HG02623 (cell line): Measurements from ENCODE around the gene R3HCC1L.
"Not testable (repeated sequence)": the region's sequence is repeated elsewhere in the genome, so short reads cannot be mapped to it uniquely, and the experiment has no call there.

Experiments used
- ATAC-seq: cut with Tn5 transposase; IDR thresholded peaks from one replicate; pipeline ENCODE4 v1.9.1; 2021; ENCODE audit warnings: moderate library complexity; ENCODE audit not compliant: unreplicated experiment

The R3HCC1L gene

DNA sequence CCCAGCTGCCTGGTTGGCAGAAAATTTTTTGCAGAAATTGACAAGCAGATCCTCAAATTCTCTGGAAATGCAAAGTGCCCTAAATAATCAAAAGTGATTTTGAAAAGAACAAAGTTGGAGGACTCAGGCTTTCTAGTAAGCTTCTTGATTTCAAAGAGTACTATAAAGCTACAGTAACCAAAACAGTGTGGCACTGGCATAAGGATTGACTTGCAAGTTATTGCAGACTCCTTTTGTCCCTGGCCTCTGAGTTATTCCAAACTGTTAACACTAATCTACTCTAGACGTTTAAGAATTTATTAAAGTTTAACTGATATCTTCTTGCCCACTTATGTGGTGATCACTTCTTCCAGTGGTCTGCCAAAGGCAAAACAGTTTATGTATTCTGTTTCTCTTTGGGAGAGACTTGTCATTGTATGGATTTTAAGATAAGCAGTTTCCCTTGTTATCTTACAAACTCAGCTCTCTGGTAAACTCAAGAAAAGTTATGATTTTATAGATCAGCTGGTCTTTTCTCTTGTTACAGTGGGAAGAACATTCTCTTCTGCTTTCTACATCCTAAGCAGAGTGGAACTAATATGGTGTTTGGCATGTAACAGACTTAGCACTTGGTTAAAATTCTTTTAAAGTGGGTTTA lies 92.2 kb downstream of the R3HCC1L start:
- ATAC-seq, result no peak

DNA sequence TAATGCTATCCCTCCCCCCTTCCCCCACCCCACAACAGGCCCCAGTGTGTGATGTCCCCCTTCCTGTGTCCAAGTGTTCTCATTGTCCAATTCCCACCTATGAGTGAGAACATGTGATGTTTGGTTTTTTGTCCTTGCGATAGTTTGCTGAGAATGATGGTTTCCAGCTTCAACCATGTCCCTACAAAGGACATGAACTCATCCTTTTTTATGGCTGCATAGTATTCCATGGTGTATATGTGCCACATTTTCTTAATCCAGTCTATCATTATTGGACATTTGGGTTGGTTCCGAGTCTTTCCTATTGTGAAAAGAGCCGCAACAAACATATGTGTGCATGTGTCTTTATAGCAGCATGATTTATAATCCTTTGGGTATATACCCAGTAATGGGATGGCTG lies 93.3 kb downstream of the R3HCC1L start:
- ATAC-seq, result not testable (repeated sequence)

DNA sequence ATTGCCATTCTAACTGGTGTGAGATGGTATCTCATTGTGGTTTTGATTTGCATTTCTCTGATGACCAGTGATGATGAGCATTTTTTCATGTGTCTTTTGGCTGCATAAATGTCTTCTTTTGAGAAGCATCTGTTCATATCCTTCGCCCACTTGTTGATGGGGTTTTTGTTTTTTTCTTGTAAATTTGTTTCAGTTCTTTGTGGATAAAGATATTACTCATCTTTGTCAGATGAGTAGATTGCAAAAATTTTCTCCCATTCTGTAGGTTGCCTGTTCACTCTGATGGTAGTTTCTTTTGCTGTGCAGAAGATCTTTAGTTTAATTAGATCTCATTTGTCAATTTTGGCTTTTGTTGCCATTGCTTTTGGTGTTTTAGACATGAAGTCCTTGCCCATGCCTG lies 93.8 kb downstream of the R3HCC1L start:
- ATAC-seq, result not testable (repeated sequence)

DNA sequence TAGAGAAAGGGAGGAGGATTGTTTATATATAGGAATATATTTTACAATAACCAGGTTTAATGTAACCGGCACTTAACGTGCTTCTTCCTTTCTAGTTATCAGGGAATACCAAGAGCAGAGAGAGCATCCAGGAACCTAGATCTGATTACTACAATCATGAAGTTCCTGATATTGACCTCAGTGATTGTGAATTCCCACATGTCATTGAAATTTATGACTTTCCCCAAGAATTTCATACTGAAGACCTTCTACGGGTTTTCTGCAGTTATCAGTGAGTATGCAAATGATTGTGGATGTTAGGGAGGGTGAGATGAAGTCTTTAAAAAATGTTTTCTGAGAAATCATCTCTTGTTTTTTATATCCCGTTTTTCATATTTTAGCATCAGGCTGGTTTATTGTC lies 97.0 kb downstream of the R3HCC1L start:
- no peak for ATAC-seq

DNA sequence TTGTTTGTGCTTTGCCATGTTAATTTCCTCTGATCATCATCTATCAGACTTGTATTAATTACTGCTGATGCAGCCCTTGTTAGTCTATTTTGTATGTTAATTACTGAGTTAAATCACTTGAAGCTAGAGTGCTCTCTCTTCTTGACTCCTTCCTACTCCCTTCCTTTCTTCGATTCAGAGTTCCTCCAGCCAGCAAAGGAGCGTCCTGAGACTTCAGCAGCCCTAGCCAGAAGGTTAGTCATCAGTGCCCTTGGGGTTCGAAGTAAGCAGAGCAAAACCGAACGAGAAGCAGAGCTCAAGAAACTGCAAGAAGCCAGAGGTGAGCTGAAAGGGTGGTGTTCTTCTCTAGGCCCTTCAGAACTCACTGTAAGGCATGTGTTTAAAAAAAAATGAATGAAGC lies 101.4 kb downstream of the R3HCC1L start:
- no peak for ATAC-seq

DNA sequence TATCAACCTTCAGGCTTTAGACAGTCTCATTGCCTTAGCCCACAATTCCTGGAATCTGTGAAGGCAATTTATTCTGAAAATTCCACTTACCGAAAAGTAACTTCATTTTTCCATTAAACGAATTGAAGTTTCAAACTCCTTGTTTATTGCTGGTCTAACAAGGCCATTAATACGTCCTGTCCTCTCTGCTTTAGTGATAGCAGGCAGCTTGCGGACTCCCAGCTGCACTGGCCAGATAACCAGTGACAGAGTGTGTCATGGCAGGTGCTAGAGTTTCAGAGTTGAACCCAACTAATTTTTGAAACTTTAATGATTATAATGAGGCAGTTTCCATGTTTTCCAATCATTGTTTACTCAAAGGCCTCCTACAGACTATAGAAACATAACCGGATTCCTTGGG lies 102.4 kb downstream of the R3HCC1L start:
- no peak for ATAC-seq

DNA sequence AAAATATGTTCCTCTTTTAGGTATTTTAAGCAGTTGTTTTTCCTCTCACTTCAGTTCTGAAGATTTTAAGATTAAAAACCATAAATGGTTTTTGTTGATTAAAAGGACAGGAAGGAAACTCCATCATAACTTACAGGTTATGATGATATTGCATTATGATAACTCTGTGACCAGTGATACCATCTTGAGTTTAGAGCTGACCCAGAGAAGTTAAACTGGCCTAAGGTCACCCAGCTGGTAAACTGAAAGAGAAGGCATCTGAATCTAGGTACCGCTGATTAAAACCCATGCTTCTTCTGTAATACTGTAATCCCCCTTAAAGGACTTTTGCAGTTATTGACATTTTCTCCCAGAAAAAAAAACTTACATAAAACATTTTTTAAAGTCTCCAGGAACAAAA lies 103.9 kb downstream of the R3HCC1L start:
- ATAC-seq, result no peak

DNA sequence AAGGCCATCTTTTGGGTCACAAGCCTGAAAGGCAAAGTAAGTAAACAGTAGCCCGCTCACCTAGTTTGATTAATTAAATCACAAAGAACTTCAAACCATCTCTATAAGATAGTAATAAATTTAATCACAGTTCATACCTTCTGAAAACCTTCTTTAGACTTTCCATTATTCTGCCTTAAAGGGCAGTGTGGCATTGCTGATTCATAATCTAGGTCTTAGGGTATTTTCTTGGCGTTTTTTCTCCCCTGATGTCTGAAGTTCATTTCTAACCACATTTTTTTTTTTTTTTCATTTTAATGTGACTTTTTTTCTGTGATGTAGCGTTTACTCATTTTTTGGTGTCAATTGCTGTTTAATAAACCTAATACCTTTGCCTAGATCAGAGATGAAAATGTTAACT lies 106.1 kb downstream of the R3HCC1L start:
- ATAC-seq, result no peak

DNA sequence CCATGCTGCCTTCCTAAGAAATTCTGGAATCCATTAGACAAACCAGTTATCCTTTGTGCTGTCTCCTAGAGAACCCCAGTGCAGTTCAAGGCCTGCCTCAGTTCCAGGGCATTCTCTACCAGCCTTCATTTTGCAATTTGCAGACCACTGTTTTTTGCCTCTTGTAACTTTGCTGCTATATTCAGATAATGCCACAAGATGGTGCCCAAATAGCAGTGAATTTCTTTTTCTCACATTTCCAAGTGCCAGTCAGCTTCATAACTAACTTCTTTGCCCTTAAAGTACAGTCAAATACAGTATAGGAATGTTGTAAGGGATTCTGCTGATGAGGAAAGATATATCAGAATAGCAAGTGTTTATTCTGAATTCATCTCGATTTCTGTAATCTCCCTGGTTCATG lies 108.4 kb downstream of the R3HCC1L start:
- ATAC-seq, result no peak

DNA sequence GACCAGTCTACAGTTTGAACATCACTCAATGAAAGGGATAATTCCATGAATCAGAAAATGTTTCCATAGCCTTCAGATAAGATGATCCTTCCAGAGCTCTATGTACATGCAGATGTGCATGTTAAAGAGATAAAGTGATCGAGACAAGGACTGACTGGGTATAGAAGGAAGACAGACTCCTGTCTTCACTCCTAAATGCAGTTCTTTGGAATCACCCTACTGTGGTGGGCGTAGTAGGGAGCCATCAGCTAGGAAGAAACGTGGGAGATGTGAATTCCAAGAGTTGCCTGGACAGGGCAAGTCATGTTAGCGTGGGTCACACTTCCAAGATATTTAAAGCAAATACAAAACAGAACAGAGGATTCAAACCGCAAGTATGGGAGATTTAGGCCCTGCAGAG lies 109.7 kb downstream of the R3HCC1L start:
- no peak for ATAC-seq

DNA sequence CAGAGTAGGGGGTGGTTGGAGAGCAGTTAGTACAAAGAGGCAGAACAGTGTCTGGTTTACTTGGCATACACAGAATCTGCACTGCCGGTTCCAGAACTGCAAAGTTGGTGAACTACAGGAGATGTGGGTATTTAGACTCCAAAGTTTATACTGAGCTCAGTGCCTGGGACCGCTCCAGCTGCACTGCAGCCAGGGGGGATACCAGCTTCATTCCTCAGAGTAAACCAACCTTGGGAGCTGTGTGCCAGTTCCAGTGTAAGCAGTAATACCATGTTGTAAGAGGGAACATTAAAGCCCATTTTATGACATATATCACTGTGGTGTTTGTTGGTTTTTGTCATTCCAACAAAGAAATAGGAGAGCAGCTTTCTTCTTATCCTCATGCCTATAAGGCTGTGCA lies 110.1 kb downstream of the R3HCC1L start:
- no peak for ATAC-seq

DNA sequence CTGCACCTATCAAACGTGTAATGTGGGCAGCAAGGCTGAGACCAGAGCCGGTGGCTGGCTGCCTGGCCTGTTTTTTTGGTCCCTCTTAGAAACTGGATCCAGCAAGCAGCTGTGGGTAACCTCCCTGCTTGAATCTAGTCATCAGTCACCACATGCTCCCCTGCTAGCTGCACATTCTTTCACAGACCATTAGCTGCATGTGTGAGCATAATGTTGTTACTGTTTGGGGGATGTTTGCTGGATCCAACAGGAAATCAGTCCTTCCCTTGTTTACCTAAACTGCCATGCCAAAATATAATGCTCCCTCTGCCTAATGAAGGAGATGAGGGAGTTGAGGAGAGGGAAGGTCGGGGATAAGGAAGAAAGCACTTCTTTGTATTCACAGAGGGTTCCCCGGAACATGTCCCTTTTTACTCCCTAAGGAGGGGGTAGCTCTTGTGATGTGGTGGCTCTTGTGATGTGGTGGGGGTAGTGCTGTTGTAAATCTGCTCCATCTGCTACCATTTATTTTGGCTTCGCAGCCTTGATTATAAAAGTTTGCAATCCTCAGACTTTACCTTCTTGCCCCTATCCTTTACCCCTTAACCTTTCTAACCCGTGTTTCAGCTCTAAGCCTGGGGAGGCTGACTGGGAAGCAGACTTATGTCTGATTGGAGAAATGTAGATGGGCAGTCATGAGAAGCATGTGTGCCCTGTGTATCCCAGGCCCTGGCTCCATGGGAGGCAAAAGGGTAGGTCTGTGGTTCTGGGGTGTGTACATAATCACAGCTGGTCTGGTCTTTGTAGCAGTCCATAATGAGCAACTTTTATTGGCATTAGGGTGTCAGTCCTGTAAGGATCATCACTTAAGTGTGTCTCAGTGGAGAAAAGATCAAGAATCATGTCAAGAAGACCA lies 112.7 kb downstream of the R3HCC1L start:
- ATAC-seq, result no peak

DNA sequence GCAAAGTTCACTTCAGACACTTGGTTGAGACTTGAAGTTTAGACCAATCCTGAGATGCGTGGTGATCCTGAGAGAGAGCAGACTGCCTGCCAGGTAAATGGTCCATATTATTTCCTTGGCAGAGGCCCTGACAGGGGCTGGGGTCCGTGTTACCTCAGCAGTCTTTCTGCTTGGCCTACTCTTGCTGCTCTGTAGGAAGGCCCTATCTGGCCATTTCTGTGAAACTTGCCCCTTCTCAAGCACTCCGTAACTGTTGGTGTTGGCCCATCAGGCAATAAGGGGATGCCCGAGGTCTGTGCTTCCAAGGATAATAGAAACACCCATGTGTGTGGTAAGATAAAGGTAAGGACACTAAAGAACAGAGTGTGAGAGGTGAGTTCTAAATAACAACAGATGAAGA lies 113.6 kb downstream of the R3HCC1L start:
- ATAC-seq, result no peak

DNA sequence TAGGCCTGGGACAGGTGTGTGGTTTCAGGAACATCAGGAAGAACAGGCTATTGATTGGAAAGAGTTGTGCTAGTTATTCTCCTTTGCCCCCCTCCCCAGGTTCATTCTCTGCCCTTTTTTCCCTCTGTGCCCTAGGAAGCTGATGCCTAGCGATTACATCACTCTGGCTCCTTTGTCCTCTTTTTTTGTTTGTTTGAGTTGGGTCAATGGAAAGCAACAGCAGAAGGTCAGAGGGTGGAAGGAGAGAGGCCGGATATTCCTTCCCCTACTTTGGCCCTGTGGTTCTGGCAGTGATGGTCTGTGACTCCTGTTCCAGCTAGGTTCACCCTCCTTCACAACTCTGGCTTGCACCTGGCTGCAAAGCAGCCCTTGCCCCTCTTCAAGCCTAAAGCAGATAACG lies 114.7 kb downstream of the R3HCC1L start:
- ATAC-seq, result no peak

DNA sequence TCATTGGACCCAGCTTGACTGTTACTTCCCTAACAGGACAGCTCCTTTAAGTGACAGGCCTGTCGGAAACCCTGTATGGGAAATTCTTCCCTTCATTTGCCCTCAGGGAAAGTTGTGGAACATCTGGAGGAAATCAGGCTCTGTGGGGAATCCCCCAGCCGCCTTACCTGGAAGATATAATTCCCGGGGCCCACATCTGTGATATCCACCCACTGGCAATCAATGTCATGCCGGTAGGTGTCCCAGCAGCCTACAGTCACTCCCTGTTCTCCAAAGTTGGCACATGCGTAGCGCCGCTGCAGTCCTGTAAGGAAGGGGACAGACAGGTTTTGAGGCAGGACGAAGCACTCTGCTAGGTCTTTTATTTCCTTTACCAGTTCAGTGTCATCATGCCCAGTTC lies 116.9 kb downstream of the R3HCC1L start:
- ATAC-seq, result no peak

DNA sequence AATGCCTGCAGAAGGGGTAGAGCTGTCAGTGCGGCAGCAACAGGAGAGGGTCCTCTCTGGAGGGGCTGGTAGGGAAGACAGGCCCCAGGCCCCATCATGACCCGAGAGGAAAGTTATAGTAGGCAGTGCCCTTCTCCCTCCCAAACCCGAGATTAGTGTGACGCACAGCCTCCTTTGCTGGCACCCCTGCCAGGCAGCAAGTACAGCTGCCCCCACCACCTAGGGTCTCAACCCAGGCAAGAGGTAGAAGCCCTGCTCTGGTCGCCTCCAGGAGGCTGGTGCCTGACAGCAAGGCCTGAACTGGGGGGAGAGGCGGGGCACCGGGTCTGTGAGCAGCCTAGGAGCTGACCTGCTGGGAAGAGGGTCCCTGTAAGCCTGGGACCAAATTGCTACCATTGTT lies 118.0 kb downstream of the R3HCC1L start:
- no peak for ATAC-seq

DNA sequence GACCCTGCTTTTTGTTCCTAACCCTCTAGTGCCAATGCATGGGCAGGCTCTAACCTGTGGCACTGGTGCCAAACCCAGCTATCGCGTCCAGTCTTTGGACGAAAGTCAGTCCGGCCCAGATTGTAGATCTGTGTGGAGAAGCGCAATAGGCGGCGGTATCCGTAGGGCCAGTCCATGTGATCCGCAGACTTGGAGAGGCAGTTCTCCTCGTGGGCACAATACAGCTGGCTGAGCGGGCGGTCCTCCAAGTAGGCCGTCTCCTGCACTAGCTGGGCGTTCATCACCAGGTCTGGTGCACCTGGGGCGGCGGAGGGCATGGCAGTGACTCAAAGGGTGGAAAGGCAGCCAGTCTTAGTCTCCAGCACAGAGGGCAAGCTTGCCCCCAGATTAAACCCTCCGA lies 119.0 kb downstream of the R3HCC1L start:
- no peak for ATAC-seq

DNA sequence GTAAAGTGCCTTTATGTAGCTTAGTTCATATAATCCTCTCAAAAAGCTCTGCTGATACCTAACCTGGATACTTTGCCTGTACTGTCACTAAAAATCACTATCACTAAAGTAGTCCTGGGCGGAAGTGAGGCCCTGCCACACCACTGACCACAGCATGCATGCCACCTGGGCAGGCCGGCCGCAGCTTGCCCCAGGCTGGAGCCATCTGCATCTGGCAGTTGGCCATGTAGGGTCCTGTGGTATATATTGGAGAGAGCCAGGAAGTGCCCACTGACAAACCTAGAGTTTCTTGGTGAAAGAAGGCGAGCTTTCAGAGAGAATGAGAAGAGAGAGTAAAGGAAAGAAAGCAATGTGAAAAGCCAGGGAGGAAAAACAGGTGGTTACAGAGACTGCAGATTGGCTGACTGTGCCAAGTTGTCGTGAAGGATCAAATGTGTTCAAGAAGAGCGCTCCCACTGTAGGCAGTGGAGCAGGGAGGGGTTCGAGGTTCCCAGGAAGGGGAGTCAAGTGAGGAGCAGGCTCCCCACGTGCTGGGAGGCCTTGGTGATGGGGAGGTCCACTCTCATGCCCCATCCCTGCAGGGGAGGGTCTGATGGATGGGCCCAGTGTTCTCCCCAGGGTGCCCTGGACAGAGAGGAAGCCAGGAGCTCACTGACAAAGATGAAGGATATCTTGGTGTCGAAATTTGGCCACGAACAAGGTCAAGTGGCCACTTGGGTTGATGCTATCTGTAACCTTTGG lies 119.9 kb downstream of the R3HCC1L start:
- no peak for ATAC-seq

DNA sequence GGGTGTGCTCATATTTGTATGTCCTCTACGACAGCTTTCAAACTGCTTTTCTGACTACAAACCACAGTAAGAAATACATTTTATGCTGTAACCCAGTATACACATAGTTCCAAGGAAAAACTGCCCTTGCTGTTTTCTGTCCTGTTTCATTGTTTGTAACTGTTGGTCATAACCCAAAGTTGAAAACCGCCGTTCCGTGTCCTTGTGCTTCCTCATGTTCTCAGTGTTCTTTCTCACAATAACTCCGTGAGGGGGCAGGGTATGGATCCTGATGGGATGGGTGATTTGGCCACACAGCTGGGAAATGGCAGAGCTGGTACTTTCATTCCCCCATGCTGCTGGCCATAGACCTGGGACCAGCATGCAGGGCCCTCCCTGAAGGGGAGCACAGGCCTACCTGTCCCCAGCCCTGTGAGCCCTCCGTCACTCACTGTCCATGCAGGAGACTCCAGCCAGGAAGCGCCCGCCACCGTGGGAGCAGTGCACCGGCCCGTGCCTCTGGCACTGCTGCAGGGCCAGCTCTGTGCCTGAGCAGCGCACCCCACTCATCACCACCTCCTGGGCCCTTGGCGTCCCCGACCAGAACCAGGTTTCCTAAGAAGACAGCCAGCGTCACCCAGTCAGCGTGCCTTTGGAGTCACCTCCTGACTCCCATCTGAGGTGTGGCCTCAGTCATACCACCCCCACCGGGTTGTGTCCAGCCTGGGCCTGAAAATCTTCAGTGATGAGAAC lies 120.9 kb downstream of the R3HCC1L start:
- no peak for ATAC-seq

DNA sequence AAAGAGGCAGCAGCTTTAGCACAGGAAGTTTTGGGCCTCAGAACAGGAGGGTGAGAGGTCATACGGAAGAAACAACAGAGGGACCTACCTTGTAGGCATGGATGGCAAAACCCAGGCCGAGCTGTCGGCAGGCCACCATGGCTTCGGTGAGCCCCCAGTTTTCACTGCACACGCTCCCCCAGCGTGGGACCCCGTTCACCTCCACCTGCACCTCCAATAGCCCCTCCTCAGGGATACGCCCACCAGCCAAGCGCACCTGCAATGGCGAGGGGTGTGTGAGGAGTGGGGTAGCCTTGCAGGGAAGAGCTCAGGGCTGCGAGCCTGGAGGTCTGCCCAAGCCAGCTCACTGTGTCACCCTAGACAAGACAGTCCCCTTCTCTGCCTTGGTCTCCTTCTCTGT lies 122.2 kb downstream of the R3HCC1L start:
- no peak for ATAC-seq

DNA sequence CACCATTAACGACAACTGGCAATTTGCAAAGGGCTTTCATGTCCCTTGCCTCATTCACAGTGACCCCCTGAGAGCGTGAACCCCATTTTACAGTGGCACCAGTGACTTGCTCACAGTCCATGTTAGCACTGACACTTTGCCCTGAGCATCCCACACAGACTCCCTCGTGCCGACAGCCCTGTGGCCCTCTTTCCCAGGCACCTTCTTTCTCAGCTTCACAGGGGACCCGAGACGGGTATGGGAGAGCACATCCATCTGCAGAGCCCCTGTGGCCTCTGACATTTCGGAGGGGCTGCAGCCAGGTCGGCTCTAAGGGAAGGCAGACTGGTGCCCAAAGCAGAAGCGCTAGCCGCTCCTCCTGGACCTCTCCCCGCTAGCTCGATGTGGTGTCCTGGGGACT lies 122.7 kb downstream of the R3HCC1L start:
- ATAC-seq, result no peak
